Right lobe of liver (tissue), 6 donors: ENCODE data around the gene IL17F. TPM values are rescaled to one million over a fixed set of nuclear protein-coding genes. Genes with fewer than 3 reads are reported as not detected.

Experiments used
- ATAC-seq, 4 donors: fragments of 200-7000 bp; cut with Tn5 transposase; one replicate each; pipeline ENCODE4 v1.9.1; 2020; ENCODE audit warnings: mild to moderate bottlenecking in 4 of 4, moderate library complexity in 4 of 4
- DNase-seq, 3 donors: peaks; one replicate each; pipeline ENCODE4 v3.0.0-alpha.2; 2020
- H3K27ac ChIP-seq, 3 donors: fragments of 200-600 bp; one replicate each; pipeline ENCODE4 v1.8.0; 2022
- H3K27me3 ChIP-seq, 2 donors: fragments of 200-600 bp; one replicate each; pipeline ENCODE4 v1.8.0; 2022
- H3K36me3 ChIP-seq, 4 donors: fragments of 200-600 bp; sonication (generic) in 1 of 4; one replicate each; pipeline versions ENCODE4 v1.5.1 to v1.8.0; 2017 to 2022; ENCODE audit warnings: control low read depth in 1 of 4
- H3K4me1 ChIP-seq, 4 donors: fragments of 200-600 bp; sonication (generic) in 1 of 4; one replicate each; pipeline versions ENCODE4 v1.5.1 to v1.8.0; 2017 to 2022; ENCODE audit warnings: control low read depth in 1 of 4
- H3K4me3 ChIP-seq, 3 donors: fragments of 200-600 bp; one replicate each; pipeline ENCODE4 v1.8.0; 2022
- H3K9me3 ChIP-seq, 4 donors: fragments of 200-600 bp; sonication (generic) in 1 of 4; one replicate each; pipeline versions ENCODE4 v1.5.1 to v1.8.0; 2017 to 2022; ENCODE audit warnings: control low read depth in 1 of 4
- CTCF ChIP-seq, 4 donors: fragments of 200-600 bp in 3 of 4; fragments of 450-650 bp in 1 of 4; IDR thresholded peaks; one replicate each; pipeline versions ENCODE4 v1.5.1 to v1.8.0; 2016 to 2022; ENCODE audit warnings: antibody characterized with exemption in 4 of 4, mild to moderate bottlenecking in 2 of 4
- POLR2A ChIP-seq: fragments of 450-650 bp; IDR thresholded peaks from one replicate; pipeline ENCODE4 v1.6.1; 2017; ENCODE audit warnings: antibody characterized with exemption, mild to moderate bottlenecking
- WGBS: methylation state at CpG from one replicate; pipeline ENCODE4 v1.1.6; 2018; ENCODE audit warnings: low coverage, low lambda C conversion rate; ENCODE audit not compliant: insufficient coverage; ENCODE audit errors: missing lambda C conversion rate; 5-methylcytosine and 5-hydroxymethylcytosine counted together
- intact Hi-C, 2 donors: fragments of 100-400 bp; cut with DNase I; formaldehyde crosslinking; loops; one replicate each; pipeline versions ENCODE4 v1.11.2 to v1.14.1; 2022
- total RNA-seq, 6 experiments: library from RNA; depleted of rRNA in 2 of 6; stranded (reverse); fragments of >200 nt in 2 of 6; fragmentation: NEBNext Ultra II Directional in 3 of 6; extraction: Animal tissue kit (Norgen Biotek cat#: 25700) in 3 of 6; gene quantifications; one replicate each; pipeline versions ENCODE4 v1.1.0 to v1.2.4, GENCODE V29; 2016 to 2023
- donor health status: DM: no; HTN: yes; CAD: no.
- donor health status: DM: no; HTN: no; CAD: no.
- donor health status: DM: no; HTN: no; CAD: no.
- donor health status: DM: no; HTN: yes; CAD: no.
- donor health status: DM: no; HTN: yes; CAD: no.

Gene IL17F
- total RNA-seq, 6 experiments from 2014 or later, result not detected

GRCh38 chr6:52262620-52263344, 18.5 kb upstream of the IL17F start:
- DNase-seq, result no peak
- Histone ChIP-seq H3K27me3 (no peaks in the 10 kb centered on the region), H3K4me3 (no peak overlapping the region), H3K36me3 (peaks cover 0 to 24% (median 2%) of the 10 kb centered on the region in 4 donors), H3K9me3 (no peaks in the 10 kb centered on the region), H3K27ac (no peak overlapping the region), H3K4me1 (no peaks in the 10 kb centered on the region)
- no peak for ATAC-seq
- TF ChIP-seq CTCF (IDR thresholded peaks at IDR 0.05) (no peak), POLR2A (no peak)
- WGBS, result 89% methylated on average over 7 of the region's 9 CpGs
- intact Hi-C loops, result no loop called here

- no peak overlapping the region for H3K27ac ChIP-seq
- no peaks in the 10 kb centered on the region for H3K27me3 ChIP-seq
- no peaks in the 10 kb centered on the region for H3K4me1 ChIP-seq
- 81% methylated on average over 6 of the region's 6 CpGs for WGBS
- ATAC-seq (no peak), DNase-seq (no peak)
- no peak overlapping the region for H3K4me3 ChIP-seq
- peaks cover 0 to 15% (median 2%) of the 10 kb centered on the region in 4 donors for H3K36me3 ChIP-seq
- intact Hi-C loops, result no loop called here
- no peak for TF ChIP-seq POLR2A
- no peaks in the 10 kb centered on the region for H3K9me3 ChIP-seq
Measured at GRCh38 chr6:52261229-52261628, 16.9 kb upstream of the IL17F start.

GRCh38 chr6:52260634-52261033, 16.3 kb upstream of the IL17F start:
- no peak for DNase-seq
- TF ChIP-seq CTCF (IDR thresholded peaks at IDR 0.05), result no peak
- ATAC-seq, result no peak
- peaks cover 0 to 9% (median 2%) of the 10 kb centered on the region in 4 donors for H3K36me3 ChIP-seq
- H3K9me3 ChIP-seq, result no peaks in the 10 kb centered on the region
- no peak overlapping the region for H3K4me3 ChIP-seq
- intact Hi-C loops, result no loop called here
- H3K27me3 ChIP-seq, result no peaks in the 10 kb centered on the region
- 100% methylated on average over 2 of the region's 3 CpGs for WGBS
- no peaks in the 10 kb centered on the region for H3K4me1 ChIP-seq
- H3K27ac ChIP-seq, result no peak overlapping the region

GRCh38 chr6:52255434-52255833, 11.1 kb upstream of the IL17F start:
- Histone ChIP-seq H3K27me3 (no peaks in the 10 kb centered on the region), H3K36me3 (no peaks in the 10 kb centered on the region), H3K27ac (no peak overlapping the region), H3K9me3 (no peaks in the 10 kb centered on the region), H3K4me3 (no peak overlapping the region), H3K4me1 (no peaks in the 10 kb centered on the region)
- WGBS, result 56% methylated on average over 2 of the region's 2 CpGs
- DNase-seq (no peak), ATAC-seq (no peak)
- TF ChIP-seq CTCF (IDR thresholded peaks at IDR 0.05), result no peak
- TF ChIP-seq POLR2A, result no peak
- intact Hi-C loops, result no loop called here

GRCh38 chr6:52254731-52255378, 10.6 kb upstream of the IL17F start:
- H3K36me3 ChIP-seq, result no peaks in the 10 kb centered on the region
- 91% methylated on average over 8 of the region's 8 CpGs for WGBS
- H3K4me3 ChIP-seq, result no peak overlapping the region
- TF ChIP-seq CTCF (IDR thresholded peaks at IDR 0.05) (no peak), POLR2A (no peak)
- H3K4me1 ChIP-seq, result no peaks in the 10 kb centered on the region
- ATAC-seq (no peak), DNase-seq (no peak)
- H3K27ac ChIP-seq, result no peak overlapping the region
- intact Hi-C loops, result no loop called here
- no peaks in the 10 kb centered on the region for H3K27me3 ChIP-seq
- no peaks in the 10 kb centered on the region for H3K9me3 ChIP-seq
